B cell (primary cell): ENCODE data around the gene WFS1. TPM values are rescaled to one million over a fixed set of nuclear protein-coding genes. Genes with fewer than 3 reads are reported as not detected.

ENCODE experiments used
- ATAC-seq: fragments of 200-7000 bp; cut with Tn5 transposase; one replicate; pipeline ENCODE4 v1.10.0; 2021; ENCODE audit warnings: low read depth, mild to moderate bottlenecking, moderate number of reproducible peaks, moderate library complexity
- CTCF ChIA-PET: fragments of 350-600 bp; sonication (Branson Sonifier 250); formaldehyde crosslinking; loops from one replicate; lab custom pipeline; 2021; ENCODE audit warnings: antibody characterized with exemption, inconsistent platforms; lab: Charles Lee
- POLR2A ChIA-PET: fragments of 350-600 bp; sonication (Branson Sonifier 250); formaldehyde crosslinking; loops from one replicate; lab custom pipeline; 2021; ENCODE audit warnings: antibody characterized with exemption; lab: Charles Lee
- DNase-seq: peaks from one replicate; pipeline ENCODE4 v3.0.0; 2013
- H2AFZ ChIP-seq: 2 replicates; pipeline ENCODE4 v1.6.1; 2012; ENCODE audit warnings: mild to moderate bottlenecking, low read depth, low read length; ENCODE audit not compliant: insufficient read depth, poor library complexity, severe bottlenecking
- H3K27ac ChIP-seq, 2 donors: 1 replicate in 1 of 2; 2 replicates in 1 of 2; pipeline ENCODE4 v1.5.1; 2012 to 2013; ENCODE audit warnings: low read length in 2 of 2, mild to moderate bottlenecking in 2 of 2, moderate library complexity in 1 of 2
- H3K27me3 ChIP-seq, 4 experiments: fragments of 200-600 bp in 1 of 4; sonication (generic) in 1 of 4; replicated peaks in 1 of 4; 1 replicate in 2 of 4; 2 replicates in 2 of 4; pipeline versions ENCODE4 v1.6.1 to v1.7.0; 2013 to 2016; ENCODE audit warnings: low read length in 3 of 4, mild to moderate bottlenecking in 2 of 4, mixed read lengths in 1 of 4, moderate library complexity in 1 of 4; ENCODE audit not compliant: insufficient read depth in 4 of 4, control insufficient read depth in 3 of 4; ENCODE audit errors: control extremely low read depth in 1 of 4
- H3K36me3 ChIP-seq, 2 experiments: replicated peaks in 1 of 2; 1 replicate in 1 of 2; 2 replicates in 1 of 2; pipeline versions ENCODE4 v1.6.1 to v1.7.1; 2013; ENCODE audit warnings: low read length in 1 of 2; ENCODE audit not compliant: insufficient read depth in 2 of 2, control insufficient read depth in 1 of 2; ENCODE audit errors: control extremely low read depth in 1 of 2, extremely low read depth in 1 of 2
- H3K4me1 ChIP-seq, 2 donors: fragments of 200-600 bp in 1 of 2; sonication (generic) in 1 of 2; 1 replicate in 1 of 2; 2 replicates in 1 of 2; pipeline versions ENCODE4 v1.5.1 to v1.6.1; 2013 to 2017; ENCODE audit warnings: low read length in 2 of 2; ENCODE audit not compliant: control insufficient read depth in 2 of 2, insufficient read depth in 2 of 2
- H3K4me2 ChIP-seq: replicated peaks from 2 replicates; pipeline ENCODE3; 2012; ENCODE audit warnings: mild to moderate bottlenecking, low read depth, low read length; ENCODE audit not compliant: poor library complexity, severe bottlenecking
- H3K4me3 ChIP-seq, 5 experiments: fragments of 200-600 bp in 1 of 5; sonication (generic) in 1 of 5; 1 replicate in 3 of 5; 2 replicates in 2 of 5; pipeline versions ENCODE4 v1.5.1 to v1.7.0; 2011 to 2016; ENCODE audit warnings: low read length in 4 of 5, mild to moderate bottlenecking in 4 of 5, low read depth in 2 of 5, control low read depth in 1 of 5, moderate library complexity in 1 of 5; ENCODE audit not compliant: insufficient read depth in 1 of 5; ENCODE audit errors: control extremely low read depth in 1 of 5, extremely low read depth in 1 of 5
- H3K79me2 ChIP-seq: fragments of 200-600 bp; sonication (generic); one replicate; pipeline ENCODE4 v1.6.0; 2016; ENCODE audit warnings: low read length; ENCODE audit not compliant: control insufficient read depth, insufficient read depth
- H3K9ac ChIP-seq: fragments of 200-600 bp; sonication (generic); 2 replicates; pipeline ENCODE4 v1.6.1; 2017; ENCODE audit warnings: mild to moderate bottlenecking, low read length, moderate library complexity
- H3K9me3 ChIP-seq, 3 donors: one replicate each; pipeline versions ENCODE4 v1.6.1 to v1.7.1; 2013; ENCODE audit warnings: low read length in 2 of 3; ENCODE audit not compliant: control insufficient read depth in 2 of 3, insufficient read depth in 1 of 3; ENCODE audit errors: control extremely low read depth in 1 of 3
- H4K20me1 ChIP-seq: 2 replicates; pipeline ENCODE4 v1.6.0; 2012; ENCODE audit warnings: mild to moderate bottlenecking, low read length; ENCODE audit not compliant: insufficient read depth, control insufficient read depth, poor library complexity, severe bottlenecking
- H3K27ac Mint-ChIP-seq: one replicate; pipeline ENCODE4 v1.8.0; 2021; ENCODE audit warnings: mixed read lengths
- H3K27me3 Mint-ChIP-seq: one replicate; pipeline ENCODE4 v1.8.0; 2021; ENCODE audit warnings: mixed read lengths
- H3K4me1 Mint-ChIP-seq: one replicate; pipeline ENCODE4 v1.8.0; 2021; ENCODE audit warnings: mixed read lengths
- H3K4me3 Mint-ChIP-seq: one replicate; pipeline ENCODE4 v1.8.0; 2021; ENCODE audit warnings: mixed read lengths
- H3K9me3 Mint-ChIP-seq: one replicate; pipeline ENCODE4 v1.8.0; 2022; ENCODE audit warnings: mixed read lengths; ENCODE audit not compliant: insufficient read depth
- CTCF ChIP-seq: fragments of 200-600 bp; IDR thresholded peaks from one replicate; pipeline ENCODE4 v1.8.0; 2022; ENCODE audit warnings: antibody characterized with exemption, mild to moderate bottlenecking
- EZH2 ChIP-seq: IDR thresholded peaks from 2 replicates; pipeline ENCODE4 v1.6.1; 2012; ENCODE audit warnings: borderline replicate concordance, low read depth, mild to moderate bottlenecking, moderate library complexity, low read length; ENCODE audit not compliant: insufficient read depth, poor library complexity, severe bottlenecking
- WGBS: methylation state at CpG from one replicate; pipeline ENCODE4 v1.1.5; 2013; ENCODE audit warnings: missing lambda C conversion rate; ENCODE audit not compliant: insufficient coverage; 5-methylcytosine and 5-hydroxymethylcytosine counted together
- intact Hi-C: fragments of 100-400 bp; cut with micrococcal nuclease; formaldehyde crosslinking; loops from one replicate; pipeline ENCODE4 v1.10.0; 2022
- polyA plus RNA-seq: library from polyadenylated mRNA; depleted of rRNA; stranded (reverse); fragments of >200 nt; gene quantifications from 2 replicates; pipeline ENCODE4 v1.2.3, GENCODE V29; 2012
- total RNA-seq, 2 donors: library from RNA; stranded (reverse); fragments of 120-200 nt in 1 of 2; gene quantifications; 1 replicate in 1 of 2; 2 replicates in 1 of 2; pipeline versions ENCODE4 v1.2.3 to v1.2.4, GENCODE V29; 2013 to 2022

WFS1 gene
- total and polyA plus RNA-seq, 2 donors (not counting 1 experiment from before 2014, with no cell fraction given) = 5.8 to 6.7 TPM

GRCh38 chr4:6346373-6347110 lies 76.9 kb downstream of the WFS1 start:
- no peaks in the 10 kb centered on the region for H3K4me1 Mint-ChIP-seq
- no peak overlapping the region for H3K27ac Mint-ChIP-seq
- no peak for ATAC-seq
- no peak overlapping the region for H3K4me3 ChIP-seq
- no peak overlapping the region for H3K4me3 Mint-ChIP-seq
- ChIA-PET CTCF (no interaction called here), POLR2A (no interaction called here)
- peaks cover 0 to 16% (median 0%) of the 10 kb centered on the region in 3 donors for H3K9me3 ChIP-seq
- H2AFZ ChIP-seq = no peak overlapping the region
- no peaks in the 10 kb centered on the region for H3K4me1 ChIP-seq
- no peaks in the 10 kb centered on the region for H3K9me3 Mint-ChIP-seq
- H3K4me2 ChIP-seq = no peak overlapping the region
- no peaks in the 10 kb centered on the region for H3K27me3 ChIP-seq
- WGBS = 85% methylated on average over 16 of the region's 16 CpGs
- TF ChIP-seq EZH2 (no peak), CTCF (no peak)
- DNase-seq = no peak
- H3K27me3 Mint-ChIP-seq = peaks cover 7% of the 10 kb centered on the region
- H3K36me3 ChIP-seq = no peaks in the 10 kb centered on the region
- no peaks in the 10 kb centered on the region for H4K20me1 ChIP-seq
- no peak overlapping the region for H3K27ac ChIP-seq
- H3K9ac ChIP-seq = no peak overlapping the region
- intact Hi-C loops = no loop called here
- H3K79me2 ChIP-seq = no peaks in the 10 kb centered on the region

- TF ChIP-seq CTCF (no peak), EZH2 (no peak)
- peaks cover 0 to 16% (median 0%) of the 10 kb centered on the region in 3 donors for H3K9me3 ChIP-seq
- H3K4me2 ChIP-seq = no peak overlapping the region
- H3K79me2 ChIP-seq = no peaks in the 10 kb centered on the region
- H3K9me3 Mint-ChIP-seq = no peaks in the 10 kb centered on the region
- 85% methylated on average over 11 of the region's 17 CpGs for WGBS
- no peaks in the 10 kb centered on the region for H4K20me1 ChIP-seq
- intact Hi-C loops = no loop called here
- ChIA-PET CTCF (no interaction called here), POLR2A (no interaction called here)
- H3K27ac ChIP-seq = no peak overlapping the region
- peaks cover 10% of the 10 kb centered on the region for H3K27me3 Mint-ChIP-seq
- ATAC-seq (no peak), DNase-seq (no peak)
- no peaks in the 10 kb centered on the region for H3K36me3 ChIP-seq
- H3K4me3 ChIP-seq = no peak overlapping the region
- H3K4me1 ChIP-seq = no peaks in the 10 kb centered on the region
- no peak overlapping the region for H3K27ac Mint-ChIP-seq
- H3K4me1 Mint-ChIP-seq = no peaks in the 10 kb centered on the region
- no peak overlapping the region for H3K9ac ChIP-seq
- H2AFZ ChIP-seq = no peak overlapping the region
- no peak overlapping the region for H3K4me3 Mint-ChIP-seq
- no peaks in the 10 kb centered on the region for H3K27me3 ChIP-seq
These were observed 77.9 kb downstream of the WFS1 start for GRCh38 chr4:6347511-6348045.
